A549 (cell line): ENCODE data around the gene NAA50. TPM values are rescaled to one million over a fixed set of nuclear protein-coding genes. Genes with fewer than 3 reads are reported as not detected.

ENCODE experiments used
- ATAC-seq, 2 experiments: fragments of 200-7000 bp in 1 of 2; fragments of >200 bp in 1 of 2; cut with Nextera tagmentation in 1 of 2; cut with Tn5 transposase in 1 of 2; 3 replicates each; pipeline versions ENCODE4 v1.8.0 to v1.9.1; 2018 to 2020; ENCODE audit warnings: mild to moderate bottlenecking in 1 of 2, moderate library complexity in 1 of 2
- CTCF ChIA-PET: fragments of 300-600 bp; sonication (Branson Sonifier 250); formaldehyde crosslinking; extraction: SDS; loops from one replicate; lab custom pipeline; 2021; ENCODE audit warnings: antibody characterized with exemption, inconsistent platforms; lab: Yijun Ruan, JAX
- POLR2A ChIA-PET: fragments of 350-600 bp; formaldehyde crosslinking; extraction: SDS; loops from one replicate; lab custom pipeline; 2021; ENCODE audit warnings: antibody characterized with exemption, inconsistent platforms; lab: Yijun Ruan, JAX
- DNase-seq, 2 experiments: peaks; one replicate each; pipeline versions ENCODE4 v3.0.0 to v3.0.0-alpha.2; 2011 to 2016; ENCODE audit warnings: low read depth in 1 of 2, low spot score in 1 of 2
- FAIRE-seq: peaks from 2 replicates; lab custom pipeline; 2011; peaks lifted over from hg19 to GRCh38; lab: Jason Lieb, UNC
- H3K27ac ChIP-seq, 2 experiments: fragments of >200 bp; sonication (Bioruptor Twin); formaldehyde crosslinking; 3 replicates each; pipeline ENCODE4 v1.5.1; 2016 to 2017
- H3K4me1 ChIP-seq: fragments of >200 bp; sonication (Bioruptor Twin); formaldehyde crosslinking; 3 replicates; pipeline ENCODE4 v1.6.1; 2016
- H3K4me2 ChIP-seq: fragments of >200 bp; sonication (Bioruptor Twin); formaldehyde crosslinking; 3 replicates; pipeline ENCODE4 v1.6.1; 2016
- H3K4me3 ChIP-seq: fragments of >200 bp; sonication (Bioruptor Twin); formaldehyde crosslinking; 3 replicates; pipeline ENCODE4 v1.5.1; 2016
- H3K9me3 ChIP-seq: fragments of >200 bp; sonication (Bioruptor Twin); formaldehyde crosslinking; 3 replicates; pipeline ENCODE4 v1.6.1; 2016
- ATOH8 ChIP-seq: fragments of 250-450 bp; sonication (Bioruptor Pico); IDR thresholded peaks from 2 replicates; pipeline ENCODE4 v1.5.0; 2020; ENCODE audit warnings: low read depth, mild to moderate bottlenecking, moderate library complexity
- CBX8 ChIP-seq: fragments of 200-600 bp; sonication (generic); IDR thresholded peaks from 2 replicates; pipeline ENCODE4 v1.6.1; 2016
- CEBPB ChIP-seq, 2 experiments: fragments of >200 bp in 1 of 2; sonication (Bioruptor Twin) in 1 of 2; formaldehyde crosslinking in 1 of 2; IDR thresholded peaks; 2 replicates each; pipeline ENCODE4 v1.6.1; 2012 to 2016
- ELK1 ChIP-seq: fragments of 150-350 bp; IDR thresholded peaks from 2 replicates; pipeline ENCODE4 v1.6.1; 2014; ENCODE audit warnings: low read depth, mild to moderate bottlenecking, low read length
- ESRRA ChIP-seq: fragments of 150-350 bp; IDR thresholded peaks from 2 replicates; pipeline ENCODE4 v1.6.1; 2014; ENCODE audit warnings: mild to moderate bottlenecking, low read length, borderline replicate concordance
- FOSB ChIP-seq: fragments of 250-450 bp; sonication (Bioruptor Pico); IDR thresholded peaks from 2 replicates; pipeline ENCODE4 v1.5.0; 2020; ENCODE audit warnings: mild to moderate bottlenecking, moderate library complexity
- FOSL2 ChIP-seq, 2 experiments: fragments of 450-650 bp in 1 of 2; fragments of >200 bp in 1 of 2; sonication (Bioruptor Twin) in 1 of 2; formaldehyde crosslinking; IDR thresholded peaks; 2 replicates each; pipeline versions ENCODE4 v1.5.0 to v1.6.1; 2016 to 2020; ENCODE audit warnings: mild to moderate bottlenecking in 1 of 2, moderate library complexity in 1 of 2
- FOXS1 ChIP-seq: fragments of 250-450 bp; sonication (Bioruptor Pico); IDR thresholded peaks from 2 replicates; pipeline ENCODE4 v1.5.0; 2020; ENCODE audit warnings: mild to moderate bottlenecking, moderate library complexity
- HDAC2 ChIP-seq: fragments of 200-600 bp; sonication (generic); IDR thresholded peaks from 2 replicates; pipeline ENCODE4 v1.6.1; 2016
- HES2 ChIP-seq: fragments of >200 bp; sonication (Bioruptor Twin); formaldehyde crosslinking; IDR thresholded peaks from 2 replicates; pipeline ENCODE4 v1.6.1; 2016
- HEYL ChIP-seq: fragments of 250-450 bp; sonication (Bioruptor Pico); IDR thresholded peaks from 2 replicates; pipeline ENCODE4 v1.8.0; 2021; ENCODE audit warnings: mild to moderate bottlenecking, moderate library complexity
- HMGXB4 ChIP-seq: fragments of 250-450 bp; sonication (Bioruptor Pico); IDR thresholded peaks from 2 replicates; pipeline ENCODE4 v1.5.0; 2021; ENCODE audit warnings: mild to moderate bottlenecking, moderate library complexity, borderline replicate concordance
- HOXA7 ChIP-seq: fragments of 250-450 bp; sonication (Bioruptor Pico); IDR thresholded peaks from 2 replicates; pipeline ENCODE4 v1.5.0; 2020; ENCODE audit warnings: mild to moderate bottlenecking, moderate library complexity
- HOXB13 ChIP-seq: fragments of 250-450 bp; sonication (Bioruptor Pico); IDR thresholded peaks from 2 replicates; pipeline ENCODE4 v1.5.0; 2020; ENCODE audit warnings: low read depth, mild to moderate bottlenecking, moderate library complexity
- HOXB5 ChIP-seq: fragments of 250-450 bp; sonication (Bioruptor Pico); IDR thresholded peaks from 2 replicates; pipeline ENCODE4 v1.5.0; 2020; ENCODE audit warnings: mild to moderate bottlenecking, moderate library complexity
- JUN ChIP-seq, 2 experiments: fragments of >200 bp; sonication (Bioruptor Twin); formaldehyde crosslinking; IDR thresholded peaks; 2 replicates in 1 of 2; 3 replicates in 1 of 2; pipeline ENCODE4 v1.6.1; 2016 to 2017
- KDM1A ChIP-seq: fragments of 200-600 bp; sonication (generic); IDR thresholded peaks from 2 replicates; pipeline ENCODE4 v1.6.1; 2016; ENCODE audit warnings: low read depth, mild to moderate bottlenecking
- KDM5A ChIP-seq: fragments of 200-600 bp; sonication (generic); IDR thresholded peaks from 2 replicates; pipeline ENCODE4 v1.6.1; 2016; ENCODE audit warnings: antibody characterized with exemption, mild to moderate bottlenecking
- NPAS2 ChIP-seq: fragments of 250-450 bp; sonication (Bioruptor Pico); IDR thresholded peaks from 2 replicates; pipeline ENCODE4 v1.8.0; 2022; ENCODE audit warnings: mild to moderate bottlenecking, moderate library complexity, borderline replicate concordance
- NR3C1 ChIP-seq: fragments of >200 bp; sonication (Bioruptor Twin); formaldehyde crosslinking; IDR thresholded peaks from 3 replicates; pipeline ENCODE4 v1.6.1; 2017
- PBX3 ChIP-seq: IDR thresholded peaks from 2 replicates; pipeline ENCODE4 v1.6.1; 2012
- PHF8 ChIP-seq: fragments of 200-600 bp; sonication (generic); IDR thresholded peaks from 2 replicates; pipeline ENCODE4 v1.6.1; 2016; ENCODE audit warnings: low read depth, mild to moderate bottlenecking, antibody characterized with exemption, moderate library complexity, borderline replicate concordance
- RAD21 ChIP-seq, 2 experiments: fragments of >200 bp in 1 of 2; sonication (Bioruptor Twin) in 1 of 2; formaldehyde crosslinking in 1 of 2; IDR thresholded peaks in 1 of 2; conservative IDR thresholded peaks in 1 of 2; 2 replicates in 1 of 2; 3 replicates in 1 of 2; pipeline ENCODE4 v1.6.1; 2012 to 2018; ENCODE audit warnings: inconsistent platforms in 1 of 2
- RARB ChIP-seq: fragments of 250-450 bp; sonication (Bioruptor Pico); IDR thresholded peaks from 2 replicates; pipeline ENCODE4 v1.8.0; 2021; ENCODE audit warnings: mild to moderate bottlenecking, moderate library complexity
- RFX5 ChIP-seq: fragments of 450-650 bp; IDR thresholded peaks from 2 replicates; pipeline ENCODE4 v1.7.1; 2014; ENCODE audit warnings: antibody characterized with exemption, mild to moderate bottlenecking, moderate library complexity
- RNF2 ChIP-seq: fragments of 200-600 bp; sonication (generic); IDR thresholded peaks from 2 replicates; pipeline ENCODE4 v1.6.1; 2016; ENCODE audit warnings: low read depth, mild to moderate bottlenecking, antibody characterized with exemption, moderate library complexity, borderline replicate concordance
- SMC3 ChIP-seq: fragments of >200 bp; sonication (Bioruptor Twin); formaldehyde crosslinking; IDR thresholded peaks from 3 replicates; pipeline ENCODE4 v1.6.1; 2018; ENCODE audit warnings: inconsistent platforms
- TFCP2L1 ChIP-seq: fragments of 250-450 bp; sonication (Bioruptor Pico); IDR thresholded peaks from 2 replicates; pipeline ENCODE4 v1.5.0; 2021; ENCODE audit warnings: mild to moderate bottlenecking
- TP53 ChIP-seq: fragments of 250-450 bp; sonication (Bioruptor Pico); IDR thresholded peaks from 2 replicates; pipeline ENCODE4 v1.5.0; 2021; ENCODE audit warnings: mild to moderate bottlenecking, moderate library complexity
- ZFP36 ChIP-seq: fragments of 450-650 bp; IDR thresholded peaks from 2 replicates; pipeline ENCODE4 v1.6.1; 2014; ENCODE audit warnings: borderline replicate concordance; ENCODE audit not compliant: partially characterized antibody
- ZNF302 ChIP-seq: fragments of 250-450 bp; sonication (Bioruptor Pico); IDR thresholded peaks from 2 replicates; pipeline ENCODE4 v1.9.0; 2021; ENCODE audit warnings: inconsistent platforms, mild to moderate bottlenecking, moderate library complexity
- ZSCAN20 ChIP-seq: fragments of 250-450 bp; sonication (Bioruptor Pico); IDR thresholded peaks from 2 replicates; pipeline ENCODE4 v1.8.0; 2022; ENCODE audit warnings: mild to moderate bottlenecking, moderate library complexity
- WGBS: methylation state at CpG from one replicate; pipeline ENCODE4 v1.1.6; 2017; ENCODE audit errors: missing lambda C conversion rate; 5-methylcytosine and 5-hydroxymethylcytosine counted together
- polyA plus RNA-seq, 4 experiments: library from polyadenylated mRNA; depleted of rRNA in 3 of 4; stranded (reverse); fragments of >200 nt; fragmentation: RNase III in 1 of 4; extraction: RNeasy Plus Mini Kit Qiagen cat#74134 plus additional on column Dnase treatment in 1 of 4; gene quantifications; 2 replicates in 3 of 4; 3 replicates in 1 of 4; pipeline ENCODE4 v1.2.3, GENCODE V29; 2011 to 2017

The NAA50 gene
- polyA plus RNA-seq, 2 of the 4 experiments (the other 2 are of a cell fraction), result 141 to 180 TPM

GRCh38 chr3:113719758-113720157 lies 26.3 kb downstream of the NAA50 start:
- FAIRE-seq, result no peak
- H3K4me1 ChIP-seq, result no peaks in the 10 kb centered on the region
- TF ChIP-seq SMC3 (no peak), FOSB (no peak), RAD21 (conservative IDR thresholded peaks at IDR 0.05 in 1 of 2, IDR thresholded peaks at IDR 0.05 in 1 of 2) (no peak)
- no peak for DNase-seq
- H3K27ac ChIP-seq, result no peak overlapping the region
- no peak overlapping the region for H3K4me2 ChIP-seq
- no peak overlapping the region for H3K4me3 ChIP-seq
- WGBS, result 80% methylated on average over 2 of the region's 2 CpGs
- H3K9me3 ChIP-seq, result no peaks in the 10 kb centered on the region
- CTCF ChIA-PET, result interaction anchor here (1.2 to 1.7 kb wide), 2 partner anchors 14 to 16 kb away, joined by 4 to 10 read pairs; no protein-coding TSS in a partner anchor
- ATAC-seq, result no peak
- POLR2A ChIA-PET, result no interaction called here

- DNase-seq, result no peak
- no peak overlapping the region for H3K4me3 ChIP-seq
- no peaks in the 10 kb centered on the region for H3K9me3 ChIP-seq
- WGBS, result 92% methylated on average over 1 of the region's 1 CpG
- no peak overlapping the region for H3K27ac ChIP-seq
- TF ChIP-seq RFX5, result no peak
- no peak for TF ChIP-seq HOXB5
- no peak for TF ChIP-seq HDAC2
- no peak for TF ChIP-seq FOSB
- no peak for TF ChIP-seq HMGXB4 (CRISPR knock-in tag)
- no peak for TF ChIP-seq JUN (IDR thresholded peaks at IDR 0.05)
- no peak for TF ChIP-seq CBX8
- TF ChIP-seq HEYL (CRISPR knock-in tag), result no peak
- no peak for TF ChIP-seq HOXB13
- no peak for TF ChIP-seq RARB (CRISPR knock-in tag)
- no peak for TF ChIP-seq HES2
- no peak for TF ChIP-seq TFCP2L1 (CRISPR knock-in tag)
- TF ChIP-seq RNF2, result no peak
- no peak for TF ChIP-seq PHF8
- TF ChIP-seq FOXS1, result no peak
- no peak for TF ChIP-seq FOSL2 (IDR thresholded peaks at IDR 0.05)
- no peak for TF ChIP-seq FOSL2 (CRISPR knock-in tag; IDR thresholded peaks at IDR 0.05)
- TF ChIP-seq ZNF302 (CRISPR knock-in tag), result no peak
- TF ChIP-seq ZSCAN20 (CRISPR knock-in tag), result no peak
- TF ChIP-seq TP53 (CRISPR knock-in tag), result no peak
- no peak for ATAC-seq
- CTCF ChIA-PET, result interaction anchor here (1.3 kb wide), 1 partner anchor 28 kb away, joined by 4 read pairs; no protein-coding TSS in a partner anchor
- no peaks in the 10 kb centered on the region for H3K4me1 ChIP-seq
- no peak overlapping the region for H3K4me2 ChIP-seq
- POLR2A ChIA-PET, result no interaction called here
- no peak for FAIRE-seq
These were observed 26.8 kb downstream of the NAA50 start for GRCh38 chr3:113719294-113719693.

GRCh38 chr3:113717818-113718217 lies 28.2 kb downstream of the NAA50 start:
- peak; percentile 54 to 58; a peak in 4 of 6 replicates for ATAC-seq
- Histone ChIP-seq H3K4me3 (no peak overlapping the region), H3K4me2 (no peak overlapping the region), H3K4me1 (peaks cover 5% of the 10 kb centered on the region), H3K9me3 (no peaks in the 10 kb centered on the region), H3K27ac (no peak overlapping the region)
- no peak for DNase-seq
- no peak for FAIRE-seq
- ChIA-PET POLR2A (no interaction called here), CTCF (interaction anchor here (1.3 kb wide), 1 partner anchor 26 kb away, joined by 4 read pairs; no protein-coding TSS in a partner anchor)
- WGBS, result 87% methylated on average over 3 of the region's 3 CpGs
- TF ChIP-seq ZFP36 (no peak), HOXB13 (no peak), RAD21 (conservative IDR thresholded peaks at IDR 0.05 in 1 of 2, IDR thresholded peaks at IDR 0.05 in 1 of 2) (no peak), FOXS1 (no peak), ATOH8 (CRISPR knock-in tag) (no peak), TP53 (CRISPR knock-in tag) (no peak), NPAS2 (no peak), HOXA7 (CRISPR knock-in tag) (no peak), KDM1A (no peak), NR3C1 (no peak), PBX3 (no peak), KDM5A (no peak), HDAC2 (no peak), ELK1 (no peak), ESRRA (no peak), CEBPB (IDR thresholded peaks at IDR 0.05) (no peak)
